ENCODE results near the gene C1orf167. TPM values are rescaled to one million over a fixed set of nuclear protein-coding genes. Genes with fewer than 3 reads are reported as not detected.

Gene C1orf167
- total and polyA plus RNA-seq, 2 of the 8 experiments (the other 6 are each of a cell fraction or from before 2014, with no cell fraction given) = 0.70 to 1.3 TPM

GRCh38 chr1:11736746-11737639 is 25.0 kb upstream of the C1orf167 start (continued):
- TF ChIP-seq, protein P1, sequence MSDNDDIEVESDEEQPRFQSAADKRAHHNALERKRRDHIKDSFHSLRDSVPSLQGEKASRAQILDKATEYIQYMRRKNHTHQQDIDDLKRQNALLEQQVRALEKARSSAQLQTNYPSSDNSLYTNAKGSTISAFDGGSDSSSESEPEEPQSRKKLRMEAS (IDR thresholded peaks at IDR 0.05) = peak; percentile 93
